Measurements from ENCODE around the gene AXIN1.

DNA sequence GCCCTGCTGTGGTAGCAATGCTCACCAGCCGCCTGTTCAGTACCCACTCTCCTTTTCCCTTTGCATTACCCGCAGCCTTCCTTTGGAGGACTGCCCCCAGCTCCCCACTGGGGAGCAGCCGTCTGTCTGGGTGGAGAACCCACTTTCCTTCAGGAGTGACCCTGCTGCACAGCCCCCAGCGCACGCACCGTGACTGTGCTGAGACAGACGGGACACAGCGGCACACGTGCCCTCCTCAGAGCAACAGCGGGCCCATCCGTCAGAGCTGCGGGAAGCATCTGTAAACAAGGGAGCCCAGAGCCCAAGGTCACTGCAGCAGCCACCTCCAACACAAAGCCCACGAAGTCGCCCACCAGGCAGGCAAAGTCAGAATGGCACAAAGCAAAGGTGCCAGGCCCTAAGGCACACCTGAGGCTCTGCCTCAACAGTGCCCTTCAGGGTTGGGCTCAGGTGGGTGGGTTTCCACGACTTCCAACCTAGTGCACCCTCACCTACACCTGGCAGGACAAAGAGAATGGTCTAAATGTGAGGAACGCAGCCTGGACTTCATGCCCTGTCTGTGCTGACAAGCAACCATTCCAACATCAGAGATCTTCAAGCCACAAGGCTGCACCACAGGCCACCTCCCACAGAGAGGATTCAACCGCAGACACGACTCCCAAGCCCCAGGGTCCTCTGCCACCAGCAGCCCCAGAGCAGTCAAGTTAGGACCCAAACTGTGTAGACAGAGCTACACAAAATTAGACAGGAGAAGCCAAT lies 9.9 kb downstream of the AXIN1 start:
- TF ChIP-seq TEAD4 (IDR thresholded peaks at IDR 0.05): no peak
- TF ChIP-seq, protein P1, sequence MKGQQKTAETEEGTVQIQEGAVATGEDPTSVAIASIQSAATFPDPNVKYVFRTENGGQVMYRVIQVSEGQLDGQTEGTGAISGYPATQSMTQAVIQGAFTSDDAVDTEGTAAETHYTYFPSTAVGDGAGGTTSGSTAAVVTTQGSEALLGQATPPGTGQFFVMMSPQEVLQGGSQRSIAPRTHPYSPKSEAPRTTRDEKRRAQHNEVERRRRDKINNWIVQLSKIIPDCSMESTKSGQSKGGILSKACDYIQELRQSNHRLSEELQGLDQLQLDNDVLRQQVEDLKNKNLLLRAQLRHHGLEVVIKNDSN (IDR thresholded peaks at IDR 0.05): no peak
- no peak for TF ChIP-seq RAD21 (IDR thresholded peaks at IDR 0.05; ENCODE audit: low read depth)
- TF ChIP-seq CEBPB (IDR thresholded peaks at IDR 0.05): no peak
- TF ChIP-seq, protein P2, sequence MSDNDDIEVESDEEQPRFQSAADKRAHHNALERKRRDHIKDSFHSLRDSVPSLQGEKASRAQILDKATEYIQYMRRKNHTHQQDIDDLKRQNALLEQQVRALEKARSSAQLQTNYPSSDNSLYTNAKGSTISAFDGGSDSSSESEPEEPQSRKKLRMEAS (IDR thresholded peaks at IDR 0.05): no peak
- TF ChIP-seq TCF12 (IDR thresholded peaks at IDR 0.05; ENCODE audit: low read depth): no peak
- no peak for TF ChIP-seq ZBTB7A (IDR thresholded peaks at IDR 0.05; ENCODE audit: low read depth)
- TF ChIP-seq, protein P3, sequence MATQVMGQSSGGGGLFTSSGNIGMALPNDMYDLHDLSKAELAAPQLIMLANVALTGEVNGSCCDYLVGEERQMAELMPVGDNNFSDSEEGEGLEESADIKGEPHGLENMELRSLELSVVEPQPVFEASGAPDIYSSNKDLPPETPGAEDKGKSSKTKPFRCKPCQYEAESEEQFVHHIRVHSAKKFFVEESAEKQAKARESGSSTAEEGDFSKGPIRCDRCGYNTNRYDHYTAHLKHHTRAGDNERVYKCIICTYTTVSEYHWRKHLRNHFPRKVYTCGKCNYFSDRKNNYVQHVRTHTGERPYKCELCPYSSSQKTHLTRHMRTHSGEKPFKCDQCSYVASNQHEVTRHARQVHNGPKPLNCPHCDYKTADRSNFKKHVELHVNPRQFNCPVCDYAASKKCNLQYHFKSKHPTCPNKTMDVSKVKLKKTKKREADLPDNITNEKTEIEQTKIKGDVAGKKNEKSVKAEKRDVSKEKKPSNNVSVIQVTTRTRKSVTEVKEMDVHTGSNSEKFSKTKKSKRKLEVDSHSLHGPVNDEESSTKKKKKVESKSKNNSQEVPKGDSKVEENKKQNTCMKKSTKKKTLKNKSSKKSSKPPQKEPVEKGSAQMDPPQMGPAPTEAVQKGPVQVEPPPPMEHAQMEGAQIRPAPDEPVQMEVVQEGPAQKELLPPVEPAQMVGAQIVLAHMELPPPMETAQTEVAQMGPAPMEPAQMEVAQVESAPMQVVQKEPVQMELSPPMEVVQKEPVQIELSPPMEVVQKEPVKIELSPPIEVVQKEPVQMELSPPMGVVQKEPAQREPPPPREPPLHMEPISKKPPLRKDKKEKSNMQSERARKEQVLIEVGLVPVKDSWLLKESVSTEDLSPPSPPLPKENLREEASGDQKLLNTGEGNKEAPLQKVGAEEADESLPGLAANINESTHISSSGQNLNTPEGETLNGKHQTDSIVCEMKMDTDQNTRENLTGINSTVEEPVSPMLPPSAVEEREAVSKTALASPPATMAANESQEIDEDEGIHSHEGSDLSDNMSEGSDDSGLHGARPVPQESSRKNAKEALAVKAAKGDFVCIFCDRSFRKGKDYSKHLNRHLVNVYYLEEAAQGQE (IDR thresholded peaks at IDR 0.05; ENCODE audit: low read depth): no peak
- TF ChIP-seq YY1 (IDR thresholded peaks at IDR 0.05; ENCODE audit: low read depth): no peak
- TF ChIP-seq FOXM1 (IDR thresholded peaks at IDR 0.05; ENCODE audit: borderline replicate concordance, low read depth): no peak
- TF ChIP-seq TAF1 (IDR thresholded peaks at IDR 0.05; ENCODE audit: low read depth): no peak
- TF ChIP-seq EP300 (IDR thresholded peaks at IDR 0.05; ENCODE audit: borderline replicate concordance): no peak
- TF ChIP-seq NFIC (IDR thresholded peaks at IDR 0.05): no peak

Data from Ishikawa (cell line).